HG03064 (cell line): ENCODE data around the gene TTC3.
A peak's percentile ranks its signal among the peaks of the same experiment; 100 is the strongest.

Experiments used
- ATAC-seq: cut with Tn5 transposase; IDR thresholded peaks from one replicate; pipeline ENCODE4 v1.9.1; 2021; ENCODE audit warnings: low read depth; ENCODE audit not compliant: unreplicated experiment

The TTC3 gene

DNA sequence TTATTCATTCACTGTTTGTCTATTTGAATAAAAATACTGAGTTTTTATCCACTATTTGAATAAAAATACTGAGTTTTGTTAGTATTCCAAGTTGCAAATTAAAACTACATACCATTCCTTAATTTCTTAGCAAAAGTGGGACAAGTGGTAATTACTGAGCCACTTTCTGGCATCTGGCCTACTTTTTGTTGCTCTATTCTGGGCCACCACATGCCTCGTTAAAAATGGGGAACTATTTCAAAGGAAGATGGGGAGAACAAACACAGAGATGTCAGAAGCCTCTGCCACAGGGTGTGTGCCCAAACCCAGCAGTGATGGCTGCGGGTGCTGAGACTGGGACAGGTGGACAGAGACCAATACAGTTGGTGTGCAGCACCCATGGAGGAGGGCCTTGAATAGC lies 14.8 kb upstream of the TTC3 start:
- no peak for ATAC-seq

DNA sequence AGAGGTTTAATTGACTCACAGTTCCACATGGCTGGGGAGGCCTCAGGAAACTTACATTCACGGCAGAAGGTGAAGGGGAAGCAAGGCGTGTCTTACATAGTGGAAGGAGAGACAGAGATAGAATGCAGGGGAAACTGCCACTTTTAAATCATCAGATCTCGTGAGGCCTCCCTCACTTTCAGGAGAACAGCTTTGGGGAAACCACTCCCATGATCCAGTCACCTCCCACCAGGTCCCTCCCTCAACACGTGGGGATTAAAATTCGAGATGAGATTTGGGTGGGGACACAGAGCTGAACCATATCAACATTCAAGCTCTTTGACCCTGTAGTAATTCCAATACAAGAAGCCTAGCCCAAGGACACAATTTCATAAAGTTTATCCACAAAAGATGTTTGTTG lies 13.9 kb upstream of the TTC3 start:
- no peak for ATAC-seq

DNA sequence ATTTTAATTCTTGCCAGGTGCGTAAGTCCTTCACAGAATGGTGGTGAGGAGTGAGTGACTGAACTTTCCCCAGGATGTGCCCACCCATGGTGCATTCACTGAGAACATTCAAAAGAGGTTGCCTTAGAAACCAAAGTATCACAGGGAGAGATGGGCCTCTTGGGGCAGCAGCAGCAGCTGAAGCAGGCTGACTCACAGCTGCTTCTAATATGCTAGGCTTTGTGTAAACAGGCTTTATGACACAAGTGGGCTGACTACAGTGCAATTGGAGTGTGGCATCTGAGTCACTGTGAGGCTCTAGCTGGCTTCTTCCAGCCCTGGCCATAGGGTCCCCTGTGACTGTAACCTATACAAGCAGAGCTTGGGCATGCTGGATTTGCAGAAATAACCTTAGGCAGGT lies 12.8 kb upstream of the TTC3 start:
- no peak for ATAC-seq

DNA sequence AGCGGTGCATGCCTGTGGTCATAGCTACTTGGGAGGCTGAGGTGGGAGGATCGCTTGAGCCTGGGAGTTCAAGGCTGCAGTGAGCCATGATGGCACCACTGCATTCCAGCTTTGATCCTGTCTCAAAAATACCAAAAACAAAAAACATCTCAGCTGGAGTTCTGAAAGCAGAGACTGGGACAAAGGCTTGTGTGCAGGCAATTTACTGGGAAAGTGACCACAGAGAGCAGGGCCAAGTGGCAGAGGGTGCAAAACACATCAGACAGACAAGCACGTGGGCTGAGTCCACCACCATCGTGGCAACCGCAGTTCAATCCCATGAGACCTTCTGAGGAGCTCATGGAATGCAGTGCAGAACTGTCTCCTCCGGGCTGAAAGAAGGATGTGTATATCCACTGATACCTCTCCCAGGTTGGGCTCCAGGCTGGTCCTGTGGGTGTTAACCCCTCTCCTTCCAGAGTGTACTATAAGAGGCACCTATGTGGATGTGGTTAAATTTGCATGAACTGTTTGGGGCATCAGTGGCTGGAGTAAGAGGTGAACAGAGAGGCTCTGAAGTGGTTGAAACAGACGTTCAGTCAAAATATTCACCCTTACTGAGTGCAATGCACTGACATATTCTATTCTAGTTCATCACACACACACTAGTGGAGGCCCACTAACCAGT lies 11.0 kb upstream of the TTC3 start:
- ATAC-seq: no peak

DNA sequence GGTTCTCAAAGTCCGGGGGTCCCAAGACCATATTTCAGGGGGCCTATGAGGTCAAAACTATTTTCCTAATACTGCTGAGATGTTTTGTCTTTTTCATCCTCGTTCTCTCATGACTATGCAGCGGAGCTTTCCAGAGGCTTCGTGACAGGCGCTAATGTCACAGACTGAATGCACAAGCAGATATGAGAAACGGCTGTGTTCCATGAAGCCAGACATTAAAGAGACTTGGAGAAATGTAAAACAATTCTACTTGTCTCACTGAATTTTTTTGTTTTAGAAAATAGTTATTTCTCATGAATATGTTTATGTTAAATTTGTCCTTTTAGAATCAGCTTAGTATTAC lies 10.5 kb upstream of the TTC3 start:
- no peak for ATAC-seq

DNA sequence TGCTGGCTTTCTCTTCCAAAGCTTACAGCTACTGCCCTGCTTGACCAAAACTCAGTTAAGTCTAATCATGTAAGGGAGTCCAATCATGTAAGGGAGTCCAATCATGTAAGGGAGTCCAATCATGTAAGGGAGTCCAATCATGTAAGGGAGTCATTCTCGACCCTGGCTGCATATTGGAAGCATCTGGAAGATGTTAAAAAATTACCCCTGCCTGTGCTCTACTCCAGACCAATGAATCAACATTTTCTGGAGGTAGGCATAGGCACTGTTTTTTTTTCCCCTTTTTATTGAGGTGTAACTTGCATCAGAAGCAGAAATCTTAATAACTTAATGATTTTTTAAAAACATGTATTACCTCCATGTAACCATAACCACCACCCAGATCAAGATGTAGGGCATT lies 9.6 kb upstream of the TTC3 start:
- no peak for ATAC-seq

DNA sequence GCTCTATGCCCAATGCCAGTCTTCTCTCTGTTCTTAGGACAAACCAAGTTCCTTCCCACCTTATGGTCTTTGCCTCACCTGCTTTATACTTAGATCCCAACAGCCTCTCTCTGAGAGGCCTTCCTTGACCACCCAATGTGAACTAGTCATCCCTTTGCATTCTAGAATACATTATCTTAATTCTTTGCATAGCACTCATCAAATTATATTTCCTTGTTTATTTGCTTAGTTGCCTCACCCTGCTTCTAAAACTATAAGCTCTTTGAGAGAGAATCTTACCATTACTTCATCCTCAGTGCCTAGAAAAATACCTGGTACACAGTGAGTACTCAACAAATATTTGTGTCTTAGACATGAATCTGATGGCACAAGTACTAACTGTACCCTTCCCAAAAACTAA lies 8.2 kb upstream of the TTC3 start:
- ATAC-seq: no peak

DNA sequence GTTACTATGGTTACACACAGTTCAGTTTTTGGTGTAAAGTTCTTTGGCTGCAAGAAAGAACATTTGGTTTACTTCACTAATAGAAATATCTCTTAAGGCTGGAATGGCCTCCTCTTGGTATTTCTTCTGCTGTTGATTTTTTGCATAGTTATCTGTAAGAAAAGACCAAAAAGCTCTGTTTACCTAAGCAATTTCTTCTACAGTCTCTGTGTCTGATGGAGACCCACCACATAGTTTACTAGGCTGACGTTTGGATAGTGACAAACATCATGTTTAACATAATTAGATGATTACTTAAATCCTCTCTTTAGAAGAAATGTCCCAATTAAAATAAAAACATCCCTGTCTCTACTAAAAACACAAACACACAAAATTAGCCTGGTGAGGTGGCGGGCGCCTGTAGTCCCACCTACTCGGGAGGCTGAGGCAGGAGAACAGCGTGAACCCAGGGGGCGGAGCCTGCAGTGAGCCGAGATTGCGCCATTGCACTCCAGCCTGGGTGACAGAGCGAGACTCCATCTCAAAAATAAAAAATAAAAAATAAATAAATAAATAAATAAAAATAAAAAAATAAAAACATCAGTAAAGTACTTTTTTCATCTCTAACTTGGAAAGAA lies 7.4 kb upstream of the TTC3 start:
- ATAC-seq: no peak

DNA sequence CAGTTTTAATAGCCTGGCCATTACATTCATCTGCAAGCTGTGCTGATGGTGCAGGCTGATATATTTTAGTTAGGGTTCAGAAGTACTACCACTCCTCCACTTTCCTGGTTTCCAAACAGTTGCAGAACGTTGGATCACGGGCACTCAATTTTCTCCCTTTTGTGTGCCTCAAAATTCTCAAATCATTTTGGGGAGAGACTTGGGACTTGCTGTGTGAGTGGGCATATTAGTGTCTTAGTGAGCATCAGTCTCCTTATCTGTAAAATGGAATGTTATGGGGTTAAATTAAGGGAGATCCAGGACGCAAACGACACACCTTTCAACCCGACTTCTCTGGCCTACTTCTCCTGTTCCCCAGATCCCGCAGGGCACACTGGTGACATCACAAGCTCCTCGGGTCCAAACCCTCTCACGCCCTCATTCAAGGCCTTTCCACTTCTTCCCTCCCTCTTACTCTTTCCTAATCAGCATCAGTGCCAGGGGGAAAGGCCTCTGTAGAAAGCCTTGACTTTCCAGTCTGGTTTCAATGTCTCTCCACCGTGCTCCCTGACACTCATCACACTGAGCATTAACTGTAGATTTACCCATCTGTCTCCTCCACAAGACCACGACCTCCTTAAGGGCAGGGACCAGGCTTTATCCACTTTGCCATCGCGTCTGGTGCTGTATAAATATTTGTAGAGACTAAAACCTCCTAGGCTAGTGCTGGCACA lies 1.3 kb upstream of the TTC3 start:
- ATAC-seq: no peak

DNA sequence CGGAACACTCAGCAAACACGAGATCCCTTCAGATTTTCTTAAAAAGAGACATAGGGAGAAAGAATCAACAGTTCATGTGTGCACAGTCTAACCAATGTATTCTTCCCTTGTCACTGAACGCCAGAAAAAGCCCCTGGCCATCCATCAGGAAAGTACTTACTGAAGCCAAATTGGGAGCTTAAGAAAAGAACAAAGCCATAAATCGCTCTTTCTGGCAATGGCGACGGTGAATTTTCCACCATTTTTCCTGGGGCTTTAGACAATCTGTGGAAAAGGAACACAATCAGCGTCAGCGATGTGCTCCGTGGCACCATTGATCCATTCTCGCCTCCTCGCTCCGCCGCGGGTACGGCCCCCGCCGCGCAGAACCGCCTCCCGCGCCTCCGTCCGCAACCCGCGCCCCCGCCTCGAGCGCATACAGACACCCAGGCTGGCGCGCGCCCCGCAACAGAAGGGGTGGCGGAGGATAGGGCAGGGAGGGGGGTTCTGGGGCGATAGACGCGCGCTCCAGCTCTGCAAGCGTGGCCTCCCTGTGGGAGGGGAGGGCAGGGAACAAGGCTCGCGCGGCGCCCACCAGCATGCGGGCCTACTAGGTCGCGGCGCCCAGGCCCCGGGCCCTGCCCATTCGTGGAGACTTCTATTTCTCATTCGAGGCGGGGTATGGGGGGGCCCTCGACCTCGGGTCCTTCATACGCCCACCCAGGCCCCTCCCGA lies 623 bp upstream of the TTC3 start:
- peak; percentile 33 for ATAC-seq

DNA sequence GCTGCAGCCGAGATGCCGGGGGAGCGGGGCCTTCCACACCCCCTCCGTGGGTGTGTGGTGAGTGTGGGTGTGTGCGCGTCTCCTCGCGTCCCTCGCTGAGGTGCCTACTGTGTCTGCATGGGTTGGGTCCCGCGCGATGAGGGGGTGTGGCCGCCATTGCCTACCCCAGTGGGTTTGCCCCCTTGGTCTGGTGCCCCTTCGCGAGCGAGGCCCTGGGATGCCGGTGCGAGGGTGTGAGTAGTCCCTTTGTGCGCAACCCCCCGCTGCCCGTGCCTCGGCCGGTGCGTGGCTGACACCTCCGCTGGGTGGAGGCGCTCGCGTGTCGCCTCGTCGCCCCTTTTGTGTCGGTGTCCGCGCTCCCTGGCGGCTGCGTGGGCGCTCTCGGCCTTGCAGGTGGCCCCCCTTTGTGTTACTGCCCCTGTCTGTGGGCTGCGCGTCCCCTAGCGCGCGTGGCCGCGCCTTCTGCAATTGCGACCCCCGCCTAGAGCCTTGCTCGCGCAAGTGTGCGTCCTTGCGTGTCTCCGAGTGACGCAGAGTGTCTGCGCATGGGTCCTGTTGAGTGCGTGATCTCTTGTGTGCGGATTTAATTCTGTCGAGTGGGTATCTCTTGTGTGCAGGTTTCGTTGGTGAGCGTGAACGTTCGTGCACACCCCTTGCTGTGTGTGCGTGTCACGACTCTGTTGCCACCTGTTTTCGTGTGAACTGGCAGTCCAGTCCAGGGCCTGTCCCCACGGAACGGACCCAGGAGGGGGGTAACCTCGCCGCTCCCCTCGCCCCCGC lies 553 bp downstream of the TTC3 start:
- ATAC-seq: peak; percentile 33

DNA sequence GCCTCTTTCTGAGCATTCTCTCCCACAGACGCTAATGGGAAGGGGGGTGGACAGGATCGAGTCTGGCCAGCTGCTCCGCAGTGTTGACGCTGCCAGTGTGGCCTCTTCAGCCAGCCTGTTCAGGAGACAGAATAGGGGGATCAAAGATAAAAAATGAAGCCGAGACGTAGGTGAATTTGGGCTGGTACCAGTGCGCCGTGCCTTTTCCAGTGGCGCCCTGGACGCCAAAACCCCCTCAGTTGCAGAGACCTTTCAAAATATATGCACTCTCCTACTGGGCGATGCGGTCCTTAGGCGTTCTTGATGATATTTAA lies 1.1 kb downstream of the TTC3 start:
- no peak for ATAC-seq

DNA sequence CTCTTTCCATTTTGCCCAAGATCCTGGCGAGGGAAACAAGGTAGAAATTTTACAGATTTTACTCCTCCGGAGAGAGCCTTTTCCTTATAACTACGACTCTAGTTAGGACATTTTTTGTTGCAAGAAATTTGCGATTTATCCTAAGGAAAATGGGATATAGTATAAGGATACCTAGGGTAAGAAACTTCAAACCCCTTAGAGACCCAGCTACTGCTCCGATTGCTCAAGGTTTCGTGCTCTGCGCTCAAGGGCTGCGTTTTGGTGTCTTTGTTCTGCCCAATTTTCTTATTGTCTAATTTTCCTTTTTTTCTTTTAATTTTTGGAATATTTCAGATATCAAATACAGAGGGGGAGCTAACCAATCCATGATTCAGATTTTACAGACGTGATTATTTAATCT lies 1.5 kb downstream of the TTC3 start:
- ATAC-seq: no peak

DNA sequence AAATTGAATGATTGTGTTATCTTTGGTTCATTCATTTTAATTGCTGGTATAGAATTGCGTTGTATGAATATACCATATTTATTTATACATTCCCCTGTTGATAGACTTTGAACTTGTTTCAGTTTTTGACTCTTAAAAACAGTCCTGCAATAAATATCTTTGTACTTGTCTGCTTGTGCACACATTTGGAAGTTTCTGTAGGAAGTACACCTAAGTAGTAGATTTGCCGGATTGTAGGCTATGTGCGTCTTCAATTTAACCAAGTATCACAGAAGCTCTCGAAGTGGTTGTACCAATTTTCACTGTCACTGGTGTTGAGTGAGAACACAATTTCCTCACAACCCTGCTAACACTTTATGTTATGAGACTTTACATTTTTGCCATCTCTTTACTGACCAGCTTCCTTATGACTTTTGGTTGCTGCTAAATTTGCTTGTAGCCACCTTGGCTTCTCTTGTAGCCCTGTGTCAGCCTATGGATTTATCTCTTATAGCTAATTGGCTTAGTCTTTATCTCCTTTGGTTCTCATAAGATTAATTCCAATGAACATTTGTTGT lies 2.2 kb downstream of the TTC3 start:
- ATAC-seq: no peak

DNA sequence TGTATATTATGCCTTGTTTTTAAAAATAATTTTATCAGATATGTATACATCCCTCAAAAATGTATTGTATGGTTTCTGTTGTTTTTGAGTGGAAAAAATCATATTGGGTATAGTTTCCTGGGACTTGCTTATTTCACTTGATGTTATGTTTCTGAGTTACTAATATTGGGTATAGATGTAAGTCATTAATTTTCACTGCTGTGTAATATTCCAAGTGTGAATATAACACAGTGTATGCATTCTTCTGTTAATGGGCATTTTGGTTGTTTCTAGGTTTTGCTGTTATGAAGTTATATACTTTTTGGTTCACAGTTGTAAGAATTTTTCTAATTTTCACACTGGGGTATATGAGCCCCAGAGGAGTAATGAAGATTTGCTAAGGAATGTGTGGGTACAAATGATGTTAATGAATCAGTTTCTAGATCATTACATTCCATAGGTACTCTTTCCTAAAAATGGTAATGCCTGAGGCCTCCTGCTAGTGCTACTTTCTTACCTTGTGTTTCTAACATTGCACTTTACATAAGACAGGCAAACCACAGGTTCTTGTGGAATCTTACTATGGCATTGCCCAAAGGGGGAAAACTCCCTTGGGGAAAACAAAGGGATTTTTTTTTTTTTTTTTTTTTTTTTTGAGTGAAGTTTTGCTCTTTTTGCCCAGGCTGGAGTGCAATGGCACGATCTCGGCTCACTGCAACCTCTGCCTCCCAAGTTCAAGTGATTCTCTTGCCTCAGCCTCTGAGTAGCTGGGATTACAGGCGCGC lies 3.2 kb downstream of the TTC3 start:
- no peak for ATAC-seq

DNA sequence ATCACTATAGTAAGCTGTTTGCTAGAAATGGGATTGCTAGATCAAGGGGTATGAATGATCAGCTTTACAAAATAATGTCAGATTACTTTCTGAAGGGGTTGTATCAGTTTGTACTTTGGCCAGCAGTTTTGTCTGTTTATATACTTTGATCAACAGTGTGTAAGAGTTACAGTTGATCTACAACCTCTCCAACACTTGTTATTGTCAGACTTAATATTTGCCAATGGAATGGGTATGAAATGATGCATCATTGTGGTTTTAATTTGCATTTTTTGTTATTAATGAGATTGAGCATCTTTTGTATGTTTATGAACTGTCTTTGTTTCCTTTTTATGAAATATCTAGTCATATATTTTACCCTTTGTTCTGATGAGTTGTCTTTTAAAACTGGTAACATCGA lies 4.3 kb downstream of the TTC3 start:
- no peak for ATAC-seq

DNA sequence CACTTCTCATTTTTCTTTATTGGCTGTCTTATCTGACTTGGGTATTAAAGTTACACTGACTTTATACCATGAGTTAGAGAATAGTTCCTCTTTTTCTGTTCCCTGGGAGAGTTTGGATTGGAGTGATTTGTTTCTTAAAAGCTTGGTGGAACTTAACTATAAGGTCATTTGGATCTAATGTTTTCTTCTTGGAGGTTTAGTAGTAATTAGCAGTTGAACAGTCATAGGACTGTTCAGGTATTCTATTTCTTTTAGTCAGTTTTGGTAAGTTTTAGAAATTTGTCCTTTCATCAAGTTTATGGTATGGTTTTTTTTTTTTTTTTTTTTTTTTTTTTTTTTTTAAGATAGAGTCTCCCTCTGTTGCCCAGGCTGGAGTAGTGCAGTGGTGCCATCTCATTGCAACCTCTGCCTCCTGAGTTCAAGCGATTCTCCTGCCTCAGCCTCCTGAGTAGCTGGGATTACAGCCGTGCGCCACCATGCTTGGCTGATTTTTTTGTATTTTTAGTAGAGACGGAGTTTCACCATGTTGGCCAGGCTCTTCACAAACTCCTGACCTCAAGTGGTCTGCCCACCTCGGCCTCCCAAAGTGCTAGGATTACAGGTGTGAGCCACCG lies 6.3 kb downstream of the TTC3 start:
- no peak for ATAC-seq

DNA sequence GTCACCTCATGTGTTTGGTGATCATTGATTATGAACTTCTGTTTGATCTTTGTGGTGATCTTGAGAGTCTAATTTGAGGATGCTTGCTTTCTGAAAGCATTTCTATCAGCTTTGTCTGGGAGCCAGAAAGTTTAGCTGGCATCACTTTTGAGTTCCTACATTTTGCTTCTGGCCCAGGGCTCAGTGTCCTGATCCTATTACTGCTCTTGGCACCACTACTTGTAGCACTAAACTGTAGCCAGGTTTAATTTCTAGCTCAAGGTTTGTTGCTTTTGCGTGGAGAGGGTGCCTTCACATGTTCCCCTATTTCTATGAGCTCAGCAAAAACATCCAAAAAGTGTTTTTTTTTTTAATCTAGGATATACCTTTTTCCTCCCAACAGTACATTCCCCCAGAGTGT lies 9.3 kb downstream of the TTC3 start:
- ATAC-seq: no peak

DNA sequence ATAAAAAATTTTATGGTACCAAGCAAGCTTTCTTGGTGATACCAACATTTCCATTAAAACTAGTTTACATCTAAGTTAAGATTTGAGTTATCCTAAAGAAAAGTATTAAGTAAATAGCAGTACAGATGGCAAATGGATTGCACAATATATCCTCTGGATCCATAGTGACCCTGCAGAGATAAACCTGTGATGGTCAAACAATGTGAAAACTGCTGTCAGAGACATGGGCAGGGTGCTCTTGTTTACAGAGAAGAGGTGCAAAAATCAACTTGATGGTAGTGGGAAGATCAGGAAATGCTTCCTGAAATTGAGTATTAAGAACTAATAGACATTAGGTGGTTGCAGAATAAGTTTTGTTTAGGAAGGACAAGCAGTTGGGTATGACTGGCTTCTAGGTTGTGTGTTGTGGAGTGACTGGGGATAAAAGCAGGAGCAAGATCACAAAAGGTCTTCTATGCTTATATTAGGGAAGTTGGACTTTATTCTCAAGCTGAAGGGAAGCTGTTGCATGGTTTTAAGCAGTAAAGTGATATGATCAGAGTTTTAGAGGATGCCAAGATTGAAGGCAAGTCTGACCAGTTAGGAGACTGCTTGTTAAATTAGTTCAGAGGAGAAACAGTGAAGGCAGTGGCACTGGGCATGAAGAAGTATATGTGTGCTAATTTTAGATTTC lies 9.9 kb downstream of the TTC3 start:
- no peak for ATAC-seq
